OCI-LY1 (cell line): Measurements from ENCODE around the gene DLG1.

Source experiments
- EZH2 ChIP-seq: fragments of 200-600 bp; sonication (generic), shearing (Covaris generic); IDR thresholded peaks from 2 replicates; pipeline ENCODE4 v1.8.0; 2017; ENCODE audit warnings: borderline replicate concordance, mixed run types, mild to moderate bottlenecking, antibody characterized with exemption, low read length, moderate library complexity, mixed read lengths
- TF ChIP-seq, protein P1 (sequence below): fragments of 200-600 bp; sonication (generic), shearing (Covaris generic); IDR thresholded peaks from 2 replicates; pipeline ENCODE4 v1.5.1; 2017; ENCODE audit warnings: mild to moderate bottlenecking, antibody characterized with exemption, low read length, moderate library complexity, mixed read lengths

- TF ChIP-seq, protein P1, sequence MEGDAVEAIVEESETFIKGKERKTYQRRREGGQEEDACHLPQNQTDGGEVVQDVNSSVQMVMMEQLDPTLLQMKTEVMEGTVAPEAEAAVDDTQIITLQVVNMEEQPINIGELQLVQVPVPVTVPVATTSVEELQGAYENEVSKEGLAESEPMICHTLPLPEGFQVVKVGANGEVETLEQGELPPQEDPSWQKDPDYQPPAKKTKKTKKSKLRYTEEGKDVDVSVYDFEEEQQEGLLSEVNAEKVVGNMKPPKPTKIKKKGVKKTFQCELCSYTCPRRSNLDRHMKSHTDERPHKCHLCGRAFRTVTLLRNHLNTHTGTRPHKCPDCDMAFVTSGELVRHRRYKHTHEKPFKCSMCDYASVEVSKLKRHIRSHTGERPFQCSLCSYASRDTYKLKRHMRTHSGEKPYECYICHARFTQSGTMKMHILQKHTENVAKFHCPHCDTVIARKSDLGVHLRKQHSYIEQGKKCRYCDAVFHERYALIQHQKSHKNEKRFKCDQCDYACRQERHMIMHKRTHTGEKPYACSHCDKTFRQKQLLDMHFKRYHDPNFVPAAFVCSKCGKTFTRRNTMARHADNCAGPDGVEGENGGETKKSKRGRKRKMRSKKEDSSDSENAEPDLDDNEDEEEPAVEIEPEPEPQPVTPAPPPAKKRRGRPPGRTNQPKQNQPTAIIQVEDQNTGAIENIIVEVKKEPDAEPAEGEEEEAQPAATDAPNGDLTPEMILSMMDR: no peak
- TF ChIP-seq EZH2: no peak
These were observed 16.6 kb downstream of the DLG1 start for GRCh38 chr3:197281849-197282248.
